C1 segment of cervical spinal cord (tissue), 14 donors: ENCODE data around the gene LRFN5.
"Not testable (repeated sequence)": the region's sequence is repeated elsewhere in the genome, so short reads cannot be mapped to it uniquely, and the experiment has no call there.

Experiments
- DNase-seq, 14 donors: peaks; one replicate each; lab custom pipeline; 2025; lab: John Stamatoyannopoulos, UW

Gene LRFN5

GRCh38 chr14:41899416-41899815 lies 292.7 kb downstream of the LRFN5 start:
- DNase-seq: no peak

- DNase-seq: no peak
Measured at GRCh38 chr14:41900644-41901043, 294.0 kb downstream of the LRFN5 start.

- no peak for DNase-seq
Measured at GRCh38 chr14:41901089-41901488, 294.4 kb downstream of the LRFN5 start.

GRCh38 chr14:41905394-41905964 lies 298.8 kb downstream of the LRFN5 start:
- no peak for DNase-seq

GRCh38 chr14:41911155-41911554 lies 304.5 kb downstream of the LRFN5 start:
- not testable (repeated sequence) for DNase-seq

GRCh38 chr14:41913398-41913797 lies 306.7 kb downstream of the LRFN5 start:
- no peak for DNase-seq

- DNase-seq: no peak
Measured at GRCh38 chr14:41915732-41916131, 309.1 kb downstream of the LRFN5 start.

GRCh38 chr14:41916313-41916712 lies 309.6 kb downstream of the LRFN5 start:
- DNase-seq: no peak

GRCh38 chr14:41925409-41925808 lies 318.7 kb downstream of the LRFN5 start:
- no peak for DNase-seq

GRCh38 chr14:41950428-41951151 lies 343.9 kb downstream of the LRFN5 start:
- DNase-seq: no peak
